ENCODE data around the gene FAM107B. TPM values are rescaled to one million over a fixed set of nuclear protein-coding genes. Genes with fewer than 3 reads are reported as not detected.
"Not testable (repeated sequence)": the region's sequence is repeated elsewhere in the genome, so short reads cannot be mapped to it uniquely, and the experiment has no call there.

Gene FAM107B
- total RNA-seq, 1 donor from 2014 or later = 13.6 TPM

GRCh38 chr10:14648946-14649345, 125.8 kb downstream of the FAM107B start:
- H3K9me3 ChIP-seq (ENCODE audit: control insufficient read depth in 3 of 3, low read length in 3 of 3) = no peaks in the 10 kb centered on the region
- peaks cover 0 to 10% (median 0%) of the 10 kb centered on the region in 3 donors for H3K4me1 ChIP-seq (ENCODE audit: control insufficient read depth in 3 of 3, insufficient read depth in 3 of 3, low read length in 3 of 3)
- peak overlapping the region; percentile 79 for H3K27ac ChIP-seq (ENCODE audit: low read depth, low read length)
- no peak overlapping the region for H3K4me3 ChIP-seq (ENCODE audit: low read length in 3 of 3)
- no peaks in the 10 kb centered on the region for H3K27me3 ChIP-seq (ENCODE audit: control insufficient read depth in 3 of 3, insufficient read depth in 3 of 3, low read length in 3 of 3)
- no peaks in the 10 kb centered on the region for H3K36me3 ChIP-seq (ENCODE audit: control insufficient read depth in 3 of 3, insufficient read depth in 3 of 3, low read length in 3 of 3)
- H3K9ac ChIP-seq (ENCODE audit: low read depth in 1 of 3, low read length in 3 of 3) = no peak overlapping the region

GRCh38 chr10:14648005-14648765, 126.5 kb downstream of the FAM107B start:
- Histone ChIP-seq H3K4me3 (ENCODE audit: low read length in 3 of 3) (peak overlapping the region in 1 of 3 donors; percentile 9), H3K36me3 (ENCODE audit: control insufficient read depth in 3 of 3, insufficient read depth in 3 of 3, low read length in 3 of 3) (no peaks in the 10 kb centered on the region), H3K27me3 (ENCODE audit: control insufficient read depth in 3 of 3, insufficient read depth in 3 of 3, low read length in 3 of 3) (no peaks in the 10 kb centered on the region), H3K9me3 (ENCODE audit: control insufficient read depth in 3 of 3, low read length in 3 of 3) (no peaks in the 10 kb centered on the region), H3K27ac (ENCODE audit: low read depth, low read length) (peak overlapping the region; percentile 79), H3K9ac (ENCODE audit: low read depth in 1 of 3, low read length in 3 of 3) (no peak overlapping the region), H3K4me1 (ENCODE audit: control insufficient read depth in 3 of 3, insufficient read depth in 3 of 3, low read length in 3 of 3) (peaks cover 0 to 5% (median 0%) of the 10 kb centered on the region in 3 donors)

GRCh38 chr10:14645239-14645960, 129.3 kb downstream of the FAM107B start:
- no peaks in the 10 kb centered on the region for H3K36me3 ChIP-seq (ENCODE audit: control insufficient read depth in 3 of 3, insufficient read depth in 3 of 3, low read length in 3 of 3)
- peaks cover 0 to 5% (median 0%) of the 10 kb centered on the region in 3 donors for H3K4me1 ChIP-seq (ENCODE audit: control insufficient read depth in 3 of 3, insufficient read depth in 3 of 3, low read length in 3 of 3)
- H3K27me3 ChIP-seq (ENCODE audit: control insufficient read depth in 3 of 3, insufficient read depth in 3 of 3, low read length in 3 of 3) = no peaks in the 10 kb centered on the region
- no peak overlapping the region for H3K4me3 ChIP-seq (ENCODE audit: low read length in 3 of 3)
- H3K9me3 ChIP-seq (ENCODE audit: control insufficient read depth in 3 of 3, low read length in 3 of 3) = no peaks in the 10 kb centered on the region
- no peak overlapping the region for H3K27ac ChIP-seq (ENCODE audit: low read depth, low read length)
- no peak overlapping the region for H3K9ac ChIP-seq (ENCODE audit: low read depth in 1 of 3, low read length in 3 of 3)

GRCh38 chr10:14639637-14640036, 135.1 kb downstream of the FAM107B start:
- Histone ChIP-seq H3K36me3 (ENCODE audit: control insufficient read depth in 3 of 3, insufficient read depth in 3 of 3, low read length in 3 of 3) (no peaks in the 10 kb centered on the region), H3K4me1 (ENCODE audit: control insufficient read depth in 3 of 3, insufficient read depth in 3 of 3, low read length in 3 of 3) (peaks cover 0 to 2% (median 0%) of the 10 kb centered on the region in 3 donors), H3K27ac (ENCODE audit: low read depth, low read length) (no peak overlapping the region), H3K9ac (ENCODE audit: low read depth in 1 of 3, low read length in 3 of 3) (no peak overlapping the region), H3K9me3 (ENCODE audit: control insufficient read depth in 3 of 3, low read length in 3 of 3) (no peaks in the 10 kb centered on the region), H3K4me3 (ENCODE audit: low read length in 3 of 3) (no peak overlapping the region), H3K27me3 (ENCODE audit: control insufficient read depth in 3 of 3, insufficient read depth in 3 of 3, low read length in 3 of 3) (no peaks in the 10 kb centered on the region)

- no peak overlapping the region for H3K27ac ChIP-seq (ENCODE audit: low read depth, low read length)
- H3K4me1 ChIP-seq (ENCODE audit: control insufficient read depth in 3 of 3, insufficient read depth in 3 of 3, low read length in 3 of 3) = peaks cover 0 to 2% (median 0%) of the 10 kb centered on the region in 3 donors
- H3K4me3 ChIP-seq (ENCODE audit: low read length in 3 of 3) = no peak overlapping the region
- peaks cover 0 to 3% (median 0%) of the 10 kb centered on the region in 3 donors for H3K27me3 ChIP-seq (ENCODE audit: control insufficient read depth in 3 of 3, insufficient read depth in 3 of 3, low read length in 3 of 3)
- no peaks in the 10 kb centered on the region for H3K36me3 ChIP-seq (ENCODE audit: control insufficient read depth in 3 of 3, insufficient read depth in 3 of 3, low read length in 3 of 3)
- H3K9me3 ChIP-seq (ENCODE audit: control insufficient read depth in 3 of 3, low read length in 3 of 3) = no peaks in the 10 kb centered on the region
- H3K9ac ChIP-seq (ENCODE audit: low read depth in 1 of 3, low read length in 3 of 3) = no peak overlapping the region
These were observed 139.5 kb downstream of the FAM107B start for GRCh38 chr10:14635043-14635710.

GRCh38 chr10:14634572-14634971, 140.1 kb downstream of the FAM107B start:
- H3K27ac ChIP-seq (ENCODE audit: low read depth, low read length); H3K4me1 ChIP-seq (ENCODE audit: control insufficient read depth in 3 of 3, insufficient read depth in 3 of 3, low read length in 3 of 3): not testable (repeated sequence)

GRCh38 chr10:14625765-14626525, 148.8 kb downstream of the FAM107B start:
- Histone ChIP-seq H3K27me3 (ENCODE audit: control insufficient read depth in 3 of 3, insufficient read depth in 3 of 3, low read length in 3 of 3) (no peaks in the 10 kb centered on the region), H3K27ac (ENCODE audit: low read depth, low read length) (no peak overlapping the region), H3K9ac (ENCODE audit: low read depth in 1 of 3, low read length in 3 of 3) (no peak overlapping the region), H3K36me3 (ENCODE audit: control insufficient read depth in 3 of 3, insufficient read depth in 3 of 3, low read length in 3 of 3) (no peaks in the 10 kb centered on the region), H3K4me3 (ENCODE audit: low read length in 3 of 3) (no peak overlapping the region), H3K9me3 (ENCODE audit: control insufficient read depth in 3 of 3, low read length in 3 of 3) (no peaks in the 10 kb centered on the region), H3K4me1 (ENCODE audit: control insufficient read depth in 3 of 3, insufficient read depth in 3 of 3, low read length in 3 of 3) (no peaks in the 10 kb centered on the region)

More at GRCh38 chr10:14634572-14634971, 140.1 kb downstream of the FAM107B start:
- not testable (repeated sequence) for H3K27me3 ChIP-seq (ENCODE audit: control insufficient read depth in 3 of 3, insufficient read depth in 3 of 3, low read length in 3 of 3); H3K9me3 ChIP-seq (ENCODE audit: control insufficient read depth in 3 of 3, low read length in 3 of 3); H3K36me3 ChIP-seq (ENCODE audit: control insufficient read depth in 3 of 3, insufficient read depth in 3 of 3, low read length in 3 of 3); H3K9ac ChIP-seq (ENCODE audit: low read depth in 1 of 3, low read length in 3 of 3); H3K4me3 ChIP-seq (ENCODE audit: low read length in 3 of 3)

GRCh38 chr10:14625192-14625631, 149.5 kb downstream of the FAM107B start:
- H3K4me3 ChIP-seq (ENCODE audit: low read length in 3 of 3) = no peak overlapping the region
- H3K27ac ChIP-seq (ENCODE audit: low read depth, low read length) = no peak overlapping the region
- H3K9ac ChIP-seq (ENCODE audit: low read depth in 1 of 3, low read length in 3 of 3) = no peak overlapping the region
- no peaks in the 10 kb centered on the region for H3K27me3 ChIP-seq (ENCODE audit: control insufficient read depth in 3 of 3, insufficient read depth in 3 of 3, low read length in 3 of 3)
- no peaks in the 10 kb centered on the region for H3K4me1 ChIP-seq (ENCODE audit: control insufficient read depth in 3 of 3, insufficient read depth in 3 of 3, low read length in 3 of 3)
- no peaks in the 10 kb centered on the region for H3K36me3 ChIP-seq (ENCODE audit: control insufficient read depth in 3 of 3, insufficient read depth in 3 of 3, low read length in 3 of 3)
- no peaks in the 10 kb centered on the region for H3K9me3 ChIP-seq (ENCODE audit: control insufficient read depth in 3 of 3, low read length in 3 of 3)

GRCh38 chr10:14624600-14624999, 150.1 kb downstream of the FAM107B start:
- H3K4me3 ChIP-seq (ENCODE audit: low read length in 3 of 3) = no peak overlapping the region
- H3K9ac ChIP-seq (ENCODE audit: low read depth in 1 of 3, low read length in 3 of 3) = no peak overlapping the region
- H3K9me3 ChIP-seq (ENCODE audit: control insufficient read depth in 3 of 3, low read length in 3 of 3) = no peaks in the 10 kb centered on the region
- H3K36me3 ChIP-seq (ENCODE audit: control insufficient read depth in 3 of 3, insufficient read depth in 3 of 3, low read length in 3 of 3) = no peaks in the 10 kb centered on the region
- no peaks in the 10 kb centered on the region for H3K4me1 ChIP-seq (ENCODE audit: control insufficient read depth in 3 of 3, insufficient read depth in 3 of 3, low read length in 3 of 3)
- no peak overlapping the region for H3K27ac ChIP-seq (ENCODE audit: low read depth, low read length)
- H3K27me3 ChIP-seq (ENCODE audit: control insufficient read depth in 3 of 3, insufficient read depth in 3 of 3, low read length in 3 of 3) = no peaks in the 10 kb centered on the region

All from skeletal muscle tissue (tissue), 4 donors.